Keratinocyte (primary cell): ENCODE results near the gene FCHSD1. TPM values are rescaled to one million over a fixed set of nuclear protein-coding genes. Genes with fewer than 3 reads are reported as not detected.

ENCODE experiments used
- DNase-seq: peaks from one replicate; pipeline ENCODE4 v3.0.0-alpha.2; 2011; ENCODE audit warnings: low read depth, missing footprints, low spot score
- FAIRE-seq: peaks from 2 replicates; lab custom pipeline; 2011; peaks lifted over from hg19 to GRCh38; lab: Jason Lieb, UNC
- H2AFZ ChIP-seq: 2 replicates; pipeline ENCODE4 v1.6.0; 2012; ENCODE audit warnings: low read length, control low read depth, inconsistent platforms; ENCODE audit not compliant: control insufficient read depth
- H3K27ac ChIP-seq: 2 replicates; pipeline ENCODE4 v1.5.1; 2011; ENCODE audit warnings: low read length; ENCODE audit not compliant: control insufficient read depth, insufficient read depth
- H3K27me3 ChIP-seq: 3 replicates; pipeline ENCODE4 v1.6.0; 2011; ENCODE audit warnings: low read length; ENCODE audit not compliant: control insufficient read depth, insufficient read depth; ENCODE audit errors: extremely low read depth
- H3K36me3 ChIP-seq, 2 experiments: 2 replicates in 1 of 2; 3 replicates in 1 of 2; pipeline ENCODE4 v1.5.1; 2011; ENCODE audit warnings: low read length in 2 of 2, mild to moderate bottlenecking in 1 of 2; ENCODE audit not compliant: control insufficient read depth in 2 of 2, insufficient read depth in 2 of 2; ENCODE audit errors: extremely low read depth in 1 of 2
- H3K4me1 ChIP-seq: 3 replicates; pipeline ENCODE4 v1.5.1; 2011; ENCODE audit warnings: low read length; ENCODE audit not compliant: control insufficient read depth, insufficient read depth; ENCODE audit errors: extremely low read depth
- H3K4me2 ChIP-seq: 3 replicates; pipeline ENCODE4 v1.6.0; 2011; ENCODE audit warnings: low read depth, low read length; ENCODE audit not compliant: control insufficient read depth, insufficient read depth; ENCODE audit errors: extremely low read depth
- H3K4me3 ChIP-seq, 3 experiments: fragments of 200-600 bp in 1 of 3; sonication (generic) in 1 of 3; 2 replicates in 2 of 3; 3 replicates in 1 of 3; pipeline ENCODE4 v1.5.1; 2011 to 2016; ENCODE audit warnings: low read length in 3 of 3, mild to moderate bottlenecking in 3 of 3, control low read depth in 2 of 3, inconsistent platforms in 1 of 3, low read depth in 1 of 3, mixed read lengths in 1 of 3, mixed run types in 1 of 3, moderate library complexity in 1 of 3; ENCODE audit not compliant: control insufficient read depth in 2 of 3, insufficient read depth in 2 of 3; ENCODE audit errors: extremely low read depth in 1 of 3
- H3K79me2 ChIP-seq: 2 replicates; pipeline ENCODE4 v1.6.0; 2012; ENCODE audit warnings: low read length; ENCODE audit not compliant: control insufficient read depth, insufficient read depth
- H3K9ac ChIP-seq: 3 replicates; pipeline ENCODE4 v1.6.0; 2011; ENCODE audit warnings: low read length; ENCODE audit not compliant: control insufficient read depth, insufficient read depth; ENCODE audit errors: extremely low read depth
- H3K9me1 ChIP-seq: 3 replicates; pipeline ENCODE4 v1.6.0; 2011; ENCODE audit warnings: low read length; ENCODE audit not compliant: control insufficient read depth, insufficient read depth; ENCODE audit errors: extremely low read depth
- H3K9me3 ChIP-seq: 2 replicates; pipeline ENCODE4 v1.5.1; 2012; ENCODE audit warnings: low read depth, low read length; ENCODE audit not compliant: control insufficient read depth
- H4K20me1 ChIP-seq: 3 replicates; pipeline ENCODE4 v1.6.0; 2011; ENCODE audit warnings: low read length; ENCODE audit not compliant: control insufficient read depth, insufficient read depth; ENCODE audit errors: extremely low read depth
- CTCF ChIP-seq, 3 experiments: IDR thresholded peaks in 1 of 3; conservative IDR thresholded peaks in 1 of 3; optimal IDR thresholded peaks in 1 of 3; 2 replicates in 2 of 3; 3 replicates in 1 of 3; pipeline versions ENCODE3 to v1.5.1; 2011; ENCODE audit warnings: low read length in 3 of 3, mild to moderate bottlenecking in 3 of 3, moderate library complexity in 2 of 3, control low read depth in 1 of 3, inconsistent platforms in 1 of 3; ENCODE audit not compliant: insufficient read depth in 2 of 3; ENCODE audit errors: extremely low read depth in 1 of 3
- EZH2 ChIP-seq: IDR thresholded peaks from one replicate; pipeline ENCODE4 v1.6.1; 2012; ENCODE audit warnings: inconsistent platforms, mild to moderate bottlenecking, low read length, moderate library complexity
- dilution Hi-C: fragments of 300-500 bp; cut with MboI; formaldehyde crosslinking; loops from one replicate; pipeline ENCODE4 v1.7.0; 2020; ENCODE audit warnings: low sequenced_read_pairs; ENCODE audit not compliant: extremely low pct_ligation_motif_present
- polyA plus RNA-seq, 5 experiments: library from polyadenylated mRNA; depleted of rRNA in 3 of 5; stranded (reverse) in 3 of 5; stranded (forward) in 1 of 5; unstranded in 1 of 5; fragments of >200 nt; gene quantifications; 1 replicate in 1 of 5; 2 replicates in 3 of 5; 3 replicates in 1 of 5; pipeline versions ENCODE4 v1.2.1 to v1.2.3, GENCODE V29; 2011 to 2012; ENCODE audit warnings: missing spikeins in 2 of 5, low read depth in 1 of 5, low replicate concordance in 1 of 5

FCHSD1 gene
- polyA plus RNA-seq, 1 donor (not counting 4 experiments of a cell fraction or from before 2014, with no cell fraction given): 13.5 TPM

- dilution Hi-C loops: no loop called here
- no peak overlapping the region for H3K4me2 ChIP-seq
- no peaks in the 10 kb centered on the region for H3K36me3 ChIP-seq
- H3K79me2 ChIP-seq: no peaks in the 10 kb centered on the region
- no peak for FAIRE-seq
- H3K27me3 ChIP-seq: no peaks in the 10 kb centered on the region
- no peak overlapping the region for H3K9ac ChIP-seq
- no peaks in the 10 kb centered on the region for H3K9me1 ChIP-seq
- TF ChIP-seq EZH2: no peak
- TF ChIP-seq CTCF (optimal IDR thresholded peaks at IDR 0.05 in 1 of 3, IDR thresholded peaks at IDR 0.05 in 1 of 3, conservative IDR thresholded peaks at IDR 0.05 in 1 of 3; ENCODE audit: extremely low read depth in 1 of 3, insufficient read depth in 2 of 3, low read length in 3 of 3): no peak
- H3K27ac ChIP-seq: no peak overlapping the region
- H4K20me1 ChIP-seq: no peaks in the 10 kb centered on the region
- H3K4me3 ChIP-seq: no peak overlapping the region
- no peak for DNase-seq
- no peaks in the 10 kb centered on the region for H3K9me3 ChIP-seq
- H3K4me1 ChIP-seq: peaks cover 7% of the 10 kb centered on the region
- no peak overlapping the region for H2AFZ ChIP-seq
These were observed 6.2 kb upstream of the FCHSD1 start for GRCh38 chr5:141657404-141657803.

- H3K9me1 ChIP-seq: no peaks in the 10 kb centered on the region
- H3K4me2 ChIP-seq: no peak overlapping the region
- no peak overlapping the region for H2AFZ ChIP-seq
- FAIRE-seq (no peak), DNase-seq (no peak)
- no peak overlapping the region for H3K4me3 ChIP-seq
- H3K36me3 ChIP-seq: no peaks in the 10 kb centered on the region
- no peaks in the 10 kb centered on the region for H3K27me3 ChIP-seq
- no peaks in the 10 kb centered on the region for H3K79me2 ChIP-seq
- dilution Hi-C loops: no loop called here
- H3K27ac ChIP-seq: no peak overlapping the region
- H4K20me1 ChIP-seq: no peaks in the 10 kb centered on the region
- H3K9me3 ChIP-seq: no peaks in the 10 kb centered on the region
- TF ChIP-seq EZH2: no peak
- no peak for TF ChIP-seq CTCF (optimal IDR thresholded peaks at IDR 0.05 in 1 of 3, IDR thresholded peaks at IDR 0.05 in 1 of 3, conservative IDR thresholded peaks at IDR 0.05 in 1 of 3; ENCODE audit: extremely low read depth in 1 of 3, insufficient read depth in 2 of 3, low read length in 3 of 3)
- peaks cover 10% of the 10 kb centered on the region for H3K4me1 ChIP-seq
- no peak overlapping the region for H3K9ac ChIP-seq
These were observed 5.2 kb upstream of the FCHSD1 start for GRCh38 chr5:141656396-141656795.
